Erythroblast (primary cell): ENCODE measurements around the gene PDIA2.

Experiments used
- GATA1 ChIP-seq: IDR thresholded peaks from 2 replicates; pipeline ENCODE4 v1.6.1; 2011; ENCODE audit warnings: low read depth, mild to moderate bottlenecking, control low read depth, low read length, moderate library complexity
- POLR2A ChIP-seq: IDR thresholded peaks from 2 replicates; pipeline ENCODE4 v1.6.1; 2011; ENCODE audit warnings: mild to moderate bottlenecking, low read length

- no peak for TF ChIP-seq POLR2A
- TF ChIP-seq GATA1: no peak
Measured at GRCh38 chr16:296276-296675, 13.3 kb downstream of the PDIA2 start.
